ENCODE data around the gene IL31.

The IL31 gene

DNA sequence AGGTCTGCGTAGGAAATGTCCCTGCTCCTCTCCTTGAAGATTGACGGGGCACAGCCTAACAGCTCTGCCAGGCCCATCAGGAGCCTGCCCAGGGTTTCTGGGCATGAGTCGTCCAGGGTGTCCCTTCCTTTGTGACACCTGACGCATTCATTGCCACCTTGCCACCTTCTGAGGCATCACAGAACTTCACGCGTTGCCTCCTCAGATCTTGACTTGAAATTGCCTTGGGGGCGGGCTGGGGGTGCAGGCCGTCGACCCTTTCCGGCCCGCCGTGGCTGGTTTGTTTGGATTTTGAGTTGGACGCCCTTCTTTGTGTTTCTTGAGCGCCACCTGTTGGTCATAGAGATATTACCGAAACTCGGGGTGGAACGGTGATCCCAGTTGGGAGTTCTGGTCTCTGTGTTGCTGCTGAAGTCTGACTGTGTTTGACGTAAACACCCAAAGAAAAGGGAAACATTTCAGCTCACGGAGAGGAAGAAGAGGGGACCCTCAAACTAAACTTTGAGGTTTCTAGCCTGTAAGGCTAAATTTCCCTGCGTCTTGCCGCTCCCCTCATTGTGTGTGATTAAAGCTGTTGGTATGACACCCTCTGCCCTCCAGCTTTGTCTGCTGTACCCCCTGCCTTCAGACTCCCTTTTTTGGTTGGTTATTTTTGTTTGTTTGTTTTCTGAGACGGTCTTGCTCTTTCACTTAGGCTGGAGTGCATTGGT, 50.8 kb downstream of the IL31 start:
- H3K4me3 ChIP-seq (ENCODE audit: low read depth, low read length): no peak overlapping the region
- TF ChIP-seq, protein P1, sequence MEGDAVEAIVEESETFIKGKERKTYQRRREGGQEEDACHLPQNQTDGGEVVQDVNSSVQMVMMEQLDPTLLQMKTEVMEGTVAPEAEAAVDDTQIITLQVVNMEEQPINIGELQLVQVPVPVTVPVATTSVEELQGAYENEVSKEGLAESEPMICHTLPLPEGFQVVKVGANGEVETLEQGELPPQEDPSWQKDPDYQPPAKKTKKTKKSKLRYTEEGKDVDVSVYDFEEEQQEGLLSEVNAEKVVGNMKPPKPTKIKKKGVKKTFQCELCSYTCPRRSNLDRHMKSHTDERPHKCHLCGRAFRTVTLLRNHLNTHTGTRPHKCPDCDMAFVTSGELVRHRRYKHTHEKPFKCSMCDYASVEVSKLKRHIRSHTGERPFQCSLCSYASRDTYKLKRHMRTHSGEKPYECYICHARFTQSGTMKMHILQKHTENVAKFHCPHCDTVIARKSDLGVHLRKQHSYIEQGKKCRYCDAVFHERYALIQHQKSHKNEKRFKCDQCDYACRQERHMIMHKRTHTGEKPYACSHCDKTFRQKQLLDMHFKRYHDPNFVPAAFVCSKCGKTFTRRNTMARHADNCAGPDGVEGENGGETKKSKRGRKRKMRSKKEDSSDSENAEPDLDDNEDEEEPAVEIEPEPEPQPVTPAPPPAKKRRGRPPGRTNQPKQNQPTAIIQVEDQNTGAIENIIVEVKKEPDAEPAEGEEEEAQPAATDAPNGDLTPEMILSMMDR (IDR thresholded peaks at IDR 0.05; ENCODE audit: low read depth, low read length): peak; percentile 58; the same call in 1 of the 2 replicates
